Uterus (tissue), 2 donors: ENCODE data around the gene PITRM1.

Source experiments
- CTCF ChIP-seq, 4 experiments: fragments of 200-600 bp in 2 of 4; fragments of 450-650 bp in 2 of 4; sonication (generic) in 2 of 4; IDR thresholded peaks; one replicate each; pipeline ENCODE4 v1.5.1; 2016 to 2019; ENCODE audit warnings: antibody characterized with exemption in 4 of 4, mild to moderate bottlenecking in 2 of 4, moderate library complexity in 1 of 4
- POLR2A ChIP-seq, 2 donors: fragments of 450-650 bp; IDR thresholded peaks; one replicate each; pipeline ENCODE4 v1.6.1; 2016; ENCODE audit warnings: antibody characterized with exemption in 2 of 2, mild to moderate bottlenecking in 1 of 2, moderate library complexity in 1 of 2

DNA sequence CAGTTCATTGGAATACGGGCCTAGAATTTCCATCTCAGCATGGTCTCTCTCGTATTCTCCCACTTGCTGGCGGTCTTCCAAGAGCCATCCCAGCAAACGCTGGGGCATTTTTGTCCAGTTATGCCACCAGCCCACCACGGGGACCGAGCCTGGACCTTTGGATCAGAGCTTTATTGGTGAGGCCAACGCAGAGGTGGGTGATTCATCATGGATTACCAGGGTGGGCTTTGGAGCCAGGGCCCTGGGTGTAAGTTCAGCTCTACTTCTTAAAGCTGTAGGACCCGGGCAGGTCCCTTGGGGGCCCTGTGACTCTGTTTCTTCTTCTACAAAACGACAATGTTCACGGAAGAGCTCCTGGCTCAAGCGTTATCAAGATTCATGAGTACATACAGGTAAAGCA is 22.7 kb upstream of the PITRM1 start:
- TF ChIP-seq CTCF (IDR thresholded peaks at IDR 0.05) (no peak), POLR2A (IDR thresholded peaks at IDR 0.05) (no peak)
